ENCODE results near the gene CCDC51.

GRCh38 chr3:48433472-48434118, 6.3 kb downstream of the CCDC51 start:
- TF ChIP-seq CTCF (IDR thresholded peaks at IDR 0.05) (no peak), POLR2A (IDR thresholded peaks at IDR 0.05) (no peak), POLR2AphosphoS5 (IDR thresholded peaks at IDR 0.05) (no peak)

All from prostate gland (tissue), 2 donors.